ENCODE data around the gene FITM2.

DNA sequence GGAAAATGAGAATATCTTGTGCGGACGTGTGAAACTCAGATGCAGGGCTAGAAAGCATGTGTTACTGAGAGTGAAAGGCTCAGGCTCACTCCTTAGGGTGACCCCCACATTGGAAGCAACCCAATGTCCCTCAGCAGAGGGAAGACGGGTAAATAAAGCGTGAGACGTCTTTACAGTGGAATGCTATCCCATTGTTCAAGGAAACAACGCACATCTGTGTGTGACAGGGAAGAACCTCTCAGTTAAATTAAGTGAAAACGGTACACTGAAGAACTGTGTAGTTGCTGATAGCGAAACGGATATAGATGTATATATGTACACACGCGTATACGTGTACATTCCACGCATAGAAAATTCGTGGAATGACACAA, 45.3 kb upstream of the FITM2 start:
- TF ChIP-seq CTCF (IDR thresholded peaks at IDR 0.05) (no peak), POLR2A (IDR thresholded peaks at IDR 0.05) (no peak)
